Mesothelial cell of epicardium (in vitro differentiated cells): ENCODE data around the gene RAD18. TPM values are rescaled to one million over a fixed set of nuclear protein-coding genes. Genes with fewer than 3 reads are reported as not detected.
A peak's percentile ranks its signal among the peaks of the same experiment; 100 is the strongest.

Experiments
- DNase-seq, 2 experiments: peaks; one replicate each; pipeline ENCODE4 v3.0.0; 2021; ENCODE audit warnings: low spot score in 2 of 2; ENCODE audit not compliant: unreplicated experiment in 2 of 2
- H3K27ac Mint-ChIP-seq: 2 replicates; pipeline ENCODE4 v1.8.0; 2021; ENCODE audit warnings: mixed read lengths
- H3K27me3 Mint-ChIP-seq: 2 replicates; pipeline ENCODE4 v1.8.0; 2021; ENCODE audit warnings: low read depth, mixed read lengths
- H3K36me3 Mint-ChIP-seq: 2 replicates; pipeline ENCODE4 v1.8.0; 2021; ENCODE audit warnings: mixed read lengths
- H3K4me1 Mint-ChIP-seq: 2 replicates; pipeline ENCODE4 v1.8.0; 2021; ENCODE audit warnings: mixed read lengths
- H3K4me3 Mint-ChIP-seq: 2 replicates; pipeline ENCODE4 v1.8.0; 2021; ENCODE audit warnings: mild to moderate bottlenecking, moderate library complexity, mixed read lengths
- H3K9me3 Mint-ChIP-seq: 2 replicates; pipeline ENCODE4 v1.8.0; 2021; ENCODE audit warnings: mixed read lengths
- CTCF ChIP-seq: fragments of 200-600 bp; sonication (generic); IDR thresholded peaks from one replicate; pipeline ENCODE4 v1.5.0; 2021; ENCODE audit warnings: antibody characterized with exemption; ENCODE audit not compliant: unreplicated experiment
- total RNA-seq: library from RNA; stranded (reverse); gene quantifications from 3 replicates; pipeline ENCODE4 v1.2.1, GENCODE V29; 2021

RAD18 gene
- total RNA-seq, 1 donor from 2014 or later, result 23.2 TPM

DNA sequence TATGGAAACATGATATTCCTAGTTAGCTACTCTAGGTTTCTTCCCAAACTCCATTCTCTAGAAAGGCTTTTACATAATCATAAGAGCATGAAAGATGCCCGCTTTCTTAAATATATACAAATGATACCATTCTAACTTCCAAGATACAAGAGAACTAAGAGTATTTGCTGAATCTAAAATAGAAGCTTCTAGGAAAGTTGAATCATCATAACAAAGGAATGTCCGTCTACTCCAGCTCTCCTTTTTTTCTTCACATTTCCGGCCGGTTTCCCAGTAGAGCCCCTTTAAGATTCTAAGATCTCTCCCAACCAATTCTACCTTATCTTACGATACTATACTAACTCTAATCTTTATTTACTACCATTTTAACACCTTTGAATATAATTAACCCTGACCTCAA lies 60.1 kb downstream of the RAD18 start:
- Mint-ChIP-seq H3K27ac (no peak overlapping the region), H3K4me3 (no peak overlapping the region), H3K36me3 (peaks cover 18% of the 10 kb centered on the region), H3K9me3 (peaks cover 3% of the 10 kb centered on the region), H3K27me3 (no peaks in the 10 kb centered on the region), H3K4me1 (peaks cover 6% of the 10 kb centered on the region)
- DNase-seq, result no peak
- no peak for TF ChIP-seq CTCF

GRCh38 chr3:8900869-8901268 lies 62.4 kb downstream of the RAD18 start:
- no peaks in the 10 kb centered on the region for H3K27me3 Mint-ChIP-seq

GRCh38 chr3:8899876-8900460 lies 63.3 kb downstream of the RAD18 start:
- no peak overlapping the region for H3K4me3 Mint-ChIP-seq
- DNase-seq, result no peak
- no peak for TF ChIP-seq CTCF
- peaks cover 6% of the 10 kb centered on the region for H3K4me1 Mint-ChIP-seq
- peaks cover 21% of the 10 kb centered on the region for H3K36me3 Mint-ChIP-seq
- H3K9me3 Mint-ChIP-seq, result peaks cover 3% of the 10 kb centered on the region
- H3K27me3 Mint-ChIP-seq, result no peaks in the 10 kb centered on the region
- H3K27ac Mint-ChIP-seq, result no peak overlapping the region

More at GRCh38 chr3:8900869-8901268, 62.4 kb downstream of the RAD18 start:
- Mint-ChIP-seq H3K4me1 (peaks cover 6% of the 10 kb centered on the region), H3K9me3 (peaks cover 3% of the 10 kb centered on the region), H3K27ac (no peak overlapping the region), H3K4me3 (no peak overlapping the region), H3K36me3 (peaks cover 17% of the 10 kb centered on the region)
- no peak for TF ChIP-seq CTCF
- no peak for DNase-seq

DNA sequence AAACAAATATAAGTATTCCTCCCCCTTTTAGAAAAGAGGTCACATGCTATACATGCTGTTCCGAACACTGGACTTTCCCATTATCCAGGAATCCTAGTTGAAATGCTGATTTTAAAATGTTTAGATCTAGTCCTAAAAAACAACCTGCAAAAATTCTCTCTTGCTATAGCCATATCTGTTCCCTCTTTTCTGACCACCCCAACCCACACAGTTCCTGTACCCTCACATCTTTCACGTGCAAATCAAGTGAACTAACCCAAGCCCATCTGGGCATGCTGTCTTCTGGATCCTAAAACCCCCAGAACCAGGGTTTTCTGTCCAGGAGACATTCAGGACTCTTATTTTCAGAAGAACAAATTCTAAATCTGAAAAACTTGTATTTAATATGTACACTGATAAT lies 67.4 kb downstream of the RAD18 start:
- Mint-ChIP-seq H3K36me3 (peaks cover 19% of the 10 kb centered on the region), H3K9me3 (peaks cover 3% of the 10 kb centered on the region), H3K27me3 (no peaks in the 10 kb centered on the region), H3K4me1 (peaks cover 30% of the 10 kb centered on the region), H3K27ac (no peak overlapping the region), H3K4me3 (no peak overlapping the region)
- DNase-seq, result no peak
- no peak for TF ChIP-seq CTCF

DNA sequence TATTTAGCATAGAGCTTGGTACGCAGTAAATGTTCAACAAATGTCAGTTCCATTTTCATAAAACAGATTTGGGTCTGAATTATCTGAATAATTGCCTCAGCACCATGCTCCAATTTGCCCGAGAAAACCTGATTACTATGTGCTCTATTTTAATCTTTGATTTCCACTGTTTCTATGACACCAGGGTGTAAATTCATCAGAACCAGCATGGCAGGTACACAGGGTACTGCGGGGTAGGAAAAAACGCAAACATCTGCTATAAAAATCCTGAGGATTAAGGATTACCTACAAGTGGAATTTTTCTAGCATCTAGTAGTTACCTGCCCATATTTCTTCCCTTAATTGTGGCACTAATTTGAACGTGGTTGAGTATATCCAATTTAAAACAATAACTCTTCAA lies 70.3 kb downstream of the RAD18 start:
- H3K27me3 Mint-ChIP-seq, result no peaks in the 10 kb centered on the region
- H3K9me3 Mint-ChIP-seq, result no peaks in the 10 kb centered on the region
- no peak for TF ChIP-seq CTCF
- peaks cover 12% of the 10 kb centered on the region for H3K36me3 Mint-ChIP-seq
- DNase-seq, result no peak
- no peak overlapping the region for H3K4me3 Mint-ChIP-seq
- no peak overlapping the region for H3K27ac Mint-ChIP-seq
- H3K4me1 Mint-ChIP-seq, result peaks cover 42% of the 10 kb centered on the region

DNA sequence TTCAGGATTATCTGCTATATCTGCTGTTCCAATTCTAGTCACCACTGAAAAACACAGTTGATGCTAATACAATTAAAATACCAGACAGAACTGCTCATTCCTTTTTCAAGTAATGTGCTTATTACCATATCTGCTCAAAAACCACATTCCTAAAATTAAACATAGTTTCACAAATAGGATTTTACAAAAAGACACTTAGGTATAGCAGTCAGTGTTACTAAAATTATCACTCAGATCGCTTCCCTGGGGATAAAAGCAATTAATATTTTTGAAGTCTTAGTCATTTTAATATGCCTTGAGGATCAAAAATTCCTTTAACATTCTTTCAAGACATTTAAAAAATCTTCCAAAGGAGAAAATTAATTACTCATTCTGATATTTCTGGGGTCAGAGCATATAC lies 71.5 kb downstream of the RAD18 start:
- no peak overlapping the region for H3K4me3 Mint-ChIP-seq
- no peaks in the 10 kb centered on the region for H3K27me3 Mint-ChIP-seq
- peaks cover 10% of the 10 kb centered on the region for H3K36me3 Mint-ChIP-seq
- no peak for DNase-seq
- TF ChIP-seq CTCF, result no peak
- no peaks in the 10 kb centered on the region for H3K9me3 Mint-ChIP-seq
- peaks cover 53% of the 10 kb centered on the region for H3K4me1 Mint-ChIP-seq
- peak overlapping the region; percentile 88 for H3K27ac Mint-ChIP-seq
